SW480 (cell line): ENCODE results near the gene NINJ1.
A peak's percentile ranks its signal among the peaks of the same experiment; 100 is the strongest.

Experiments used
- DNase-seq: peaks from one replicate; pipeline ENCODE4 v3.0.0-alpha.2; 2016; ENCODE audit warnings: low spot score

NINJ1 gene

GRCh38 chr9:93132287-93132927 lies 1.6 kb downstream of the NINJ1 start:
- no peak for DNase-seq

GRCh38 chr9:93131599-93132286 lies 2.3 kb downstream of the NINJ1 start:
- DNase-seq = no peak

GRCh38 chr9:93130861-93131481 lies 3.1 kb downstream of the NINJ1 start:
- no peak for DNase-seq

- no peak for DNase-seq
These were observed 4.2 kb downstream of the NINJ1 start for GRCh38 chr9:93129691-93130500.

GRCh38 chr9:93129286-93129685 lies 4.8 kb downstream of the NINJ1 start:
- DNase-seq = no peak

GRCh38 chr9:93128715-93129224 lies 5.3 kb downstream of the NINJ1 start:
- DNase-seq = no peak

- DNase-seq = no peak
These were observed 5.9 kb downstream of the NINJ1 start for GRCh38 chr9:93128011-93128714.

DNA sequence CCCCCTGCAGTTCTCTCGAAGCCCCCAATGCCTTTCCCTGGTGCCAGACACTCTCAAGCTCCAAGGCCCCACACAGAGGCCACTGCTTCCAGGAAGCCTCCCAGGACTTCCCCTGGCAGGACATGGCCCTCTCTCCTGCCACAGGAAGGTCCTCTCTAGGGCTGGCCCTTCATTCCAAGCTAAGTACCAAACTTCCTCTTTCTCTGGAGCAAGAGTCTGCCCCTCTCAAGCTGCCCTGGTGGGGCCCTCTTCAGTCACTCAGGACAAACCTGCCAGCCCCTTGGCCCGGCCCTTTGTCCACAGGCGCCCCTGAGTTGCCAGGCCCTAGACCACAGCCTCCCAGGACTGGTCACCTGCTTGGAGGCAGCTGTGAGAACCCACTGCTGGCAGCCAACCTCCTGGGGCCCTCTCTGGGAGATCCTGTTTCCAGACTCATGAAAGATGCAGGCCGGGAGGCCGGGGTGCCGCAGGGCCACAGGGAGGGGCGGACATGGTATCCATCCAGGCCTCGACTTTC lies 6.6 kb downstream of the NINJ1 start:
- DNase-seq = no peak

DNA sequence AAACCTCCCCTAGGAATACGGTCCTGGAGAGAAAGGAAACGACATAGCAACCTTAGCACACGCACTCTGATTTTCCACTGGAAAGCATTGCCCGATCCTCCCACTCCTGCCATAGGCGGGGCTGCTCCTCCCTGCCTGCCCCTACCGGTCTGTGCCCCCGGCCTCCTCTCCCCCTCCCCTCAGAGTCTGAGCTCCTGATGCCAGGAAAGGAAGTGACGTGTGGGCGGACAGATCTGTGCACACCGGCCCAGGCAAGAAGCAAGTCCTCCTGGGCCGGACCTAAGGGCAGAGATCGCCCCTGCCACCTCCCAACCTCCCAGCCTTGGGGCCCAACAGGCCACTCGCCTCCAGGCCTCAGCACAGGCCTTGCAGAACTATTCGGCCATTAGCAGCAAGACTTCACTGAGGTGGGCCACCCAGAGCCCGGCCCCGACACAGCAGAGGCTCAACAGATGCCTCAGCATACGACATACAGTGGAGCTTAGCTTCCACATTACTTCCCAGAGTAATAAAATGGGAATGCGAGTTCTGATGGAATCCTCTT lies 7.2 kb downstream of the NINJ1 start:
- no peak for DNase-seq

DNA sequence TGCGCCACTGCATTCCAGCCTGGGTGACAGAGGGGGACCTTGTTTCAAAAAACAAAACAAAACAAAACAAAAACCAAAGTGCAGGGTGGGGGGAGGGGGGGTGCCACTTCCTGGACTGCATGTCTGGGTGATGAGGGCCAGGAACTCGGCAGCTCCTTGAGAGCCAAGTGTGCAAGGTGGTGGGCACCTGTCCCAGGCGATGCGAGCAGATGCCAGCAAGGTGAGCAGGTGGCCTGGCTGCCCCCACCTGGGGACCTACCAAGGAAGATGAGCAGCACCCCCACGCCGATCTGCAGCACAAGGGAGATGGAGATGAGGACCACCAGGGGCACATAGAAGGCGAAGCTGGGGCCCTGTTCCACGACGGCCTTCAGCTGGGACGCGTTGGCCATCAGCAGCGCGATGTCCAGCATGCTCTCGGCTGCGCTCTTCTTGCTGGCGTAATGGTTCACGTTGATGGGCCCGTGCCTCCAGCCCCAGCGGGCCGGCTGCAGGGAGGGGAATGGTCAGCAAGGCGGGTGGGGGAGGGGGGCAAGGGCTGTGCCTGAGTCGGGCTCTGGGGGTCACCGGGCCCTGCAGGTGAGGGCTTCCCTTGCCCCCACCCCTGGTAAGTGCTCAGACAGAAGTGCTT lies 7.8 kb downstream of the NINJ1 start:
- no peak for DNase-seq

GRCh38 chr9:93125331-93125894 lies 8.6 kb downstream of the NINJ1 start:
- no peak for DNase-seq

DNA sequence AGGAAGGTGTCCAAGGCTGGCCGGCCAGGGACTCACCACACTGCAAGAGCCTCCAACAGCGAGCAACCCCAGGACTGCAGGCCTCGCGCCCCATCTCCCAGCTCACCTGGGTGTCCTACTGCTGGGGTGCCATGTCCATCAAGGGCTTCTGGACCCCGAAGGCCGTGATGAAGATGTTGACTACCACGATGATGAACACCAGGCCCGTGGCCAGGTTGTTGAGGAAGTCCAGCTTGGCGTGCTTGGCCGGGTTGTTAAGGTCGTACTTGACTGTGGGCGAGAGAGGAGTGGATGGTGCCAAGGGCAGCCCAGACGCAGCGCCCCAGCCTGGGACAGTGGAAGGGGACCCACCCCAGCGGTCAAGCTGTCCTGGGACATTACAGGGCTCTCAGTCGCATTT lies 9.3 kb downstream of the NINJ1 start:
- no peak for DNase-seq

- DNase-seq = no peak
These were observed 10.3 kb downstream of the NINJ1 start for GRCh38 chr9:93123561-93124283.

- no peak for DNase-seq
These were observed 11.3 kb downstream of the NINJ1 start for GRCh38 chr9:93122721-93123221.

DNA sequence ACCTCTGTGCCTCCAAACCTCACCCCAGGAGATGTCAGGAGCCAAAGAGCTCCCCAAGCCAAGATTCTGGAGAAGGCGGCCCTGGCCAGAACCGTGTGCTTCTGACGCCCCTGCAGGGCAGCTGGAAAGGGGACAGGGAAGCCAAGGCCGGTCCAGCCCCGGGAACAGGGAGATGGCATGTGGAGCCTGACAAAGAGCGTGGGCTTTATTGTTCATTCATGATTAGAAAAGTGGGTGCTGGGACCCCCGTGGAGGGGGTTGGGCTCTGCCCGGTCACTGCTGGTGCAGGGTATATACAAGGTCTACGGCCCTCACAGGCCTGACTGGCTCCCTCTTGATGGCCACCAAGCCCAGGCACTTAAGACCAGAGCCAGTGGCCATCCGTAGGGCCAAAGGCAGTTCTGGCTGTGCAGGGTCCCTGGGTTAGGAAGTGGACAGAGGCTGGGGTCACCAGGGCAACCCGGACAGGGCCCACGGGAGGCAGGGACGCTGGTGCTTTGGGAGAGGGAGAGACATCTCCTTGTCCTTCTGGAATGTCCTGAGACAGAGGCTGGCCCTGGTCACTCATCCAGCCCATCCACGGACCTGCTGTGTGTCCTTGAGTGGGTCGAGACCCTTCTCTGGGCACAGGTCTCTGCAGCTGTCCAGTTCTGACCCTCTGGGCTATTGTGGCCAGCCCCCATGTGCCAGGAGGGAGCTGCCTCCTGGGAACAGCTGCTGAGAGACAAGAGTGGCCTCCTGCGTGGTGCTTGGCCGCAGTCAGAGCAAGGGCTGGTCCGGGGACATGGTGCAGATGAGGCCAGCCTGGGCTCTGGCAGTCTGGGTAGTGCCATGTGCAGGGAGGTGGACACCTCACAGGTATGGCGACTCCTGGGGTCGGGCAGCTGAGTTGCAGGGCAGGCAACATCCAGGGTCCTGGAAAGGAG lies 12.5 kb downstream of the NINJ1 start:
- DNase-seq = no peak

GRCh38 chr9:93120846-93121315 lies 13.2 kb downstream of the NINJ1 start:
- DNase-seq = no peak

DNA sequence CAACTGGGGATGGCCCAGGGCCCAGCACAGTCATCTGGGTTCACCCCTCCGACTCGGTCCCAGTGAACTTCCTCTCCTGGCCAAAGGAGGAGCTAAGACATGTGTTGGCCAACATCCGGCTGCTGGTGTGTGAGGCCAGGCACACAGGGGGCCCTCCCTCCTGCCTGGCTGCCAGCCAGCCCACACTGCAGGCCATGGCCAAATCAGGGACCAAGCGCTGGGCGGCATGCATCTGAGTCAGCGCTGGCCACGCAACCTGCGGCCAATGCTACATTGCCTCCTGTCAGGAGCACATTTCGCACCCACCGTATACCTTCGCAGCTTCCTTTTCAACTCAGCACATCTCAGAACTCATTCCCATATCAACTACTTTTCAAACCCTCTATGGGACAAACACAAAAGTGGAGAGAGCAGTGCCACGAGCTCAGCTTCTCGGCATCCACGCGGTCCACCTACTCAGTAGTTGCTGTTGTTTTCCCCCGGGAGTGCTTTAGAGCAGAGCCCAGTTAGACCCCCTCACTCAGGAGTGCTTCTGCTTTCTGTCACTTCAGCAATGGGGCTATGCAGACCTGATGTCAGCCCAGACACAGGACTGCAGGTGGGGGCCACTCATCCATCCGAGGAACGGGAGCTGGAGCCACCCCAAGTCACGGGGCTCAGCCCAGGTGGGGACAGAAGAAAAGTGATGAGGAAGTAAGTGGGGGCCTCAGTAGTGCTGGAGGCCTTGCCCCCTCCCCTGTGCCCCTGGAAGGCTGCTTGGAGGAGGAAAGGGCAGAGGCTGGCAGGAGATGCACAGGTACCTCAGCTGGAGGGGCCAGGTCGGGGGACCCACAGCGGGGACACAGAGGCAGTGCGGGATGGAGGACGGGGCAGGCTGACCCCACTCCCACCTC lies 13.9 kb downstream of the NINJ1 start:
- DNase-seq = peak; percentile 90

- DNase-seq = no peak
These were observed 14.4 kb downstream of the NINJ1 start for GRCh38 chr9:93119703-93119952.
